H9 (cell line): Measurements from ENCODE around the gene DNAJC10. TPM values are rescaled to one million over a fixed set of nuclear protein-coding genes. Genes with fewer than 3 reads are reported as not detected.

Source experiments
- DNase-seq: peaks from one replicate; pipeline ENCODE4 v3.0.0-alpha.2; 2017
- H2AFZ ChIP-seq: one replicate; pipeline ENCODE4 v1.6.1; 2013; ENCODE audit warnings: mild to moderate bottlenecking, low read length, control low read depth, moderate library complexity
- H2AK5ac ChIP-seq: 2 replicates; pipeline ENCODE4 v1.6.1; 2013; ENCODE audit warnings: low read length, control low read depth, mixed read lengths; ENCODE audit not compliant: insufficient read length
- H2BK120ac ChIP-seq: one replicate; pipeline ENCODE4 v1.6.1; 2013; ENCODE audit warnings: low read depth, mild to moderate bottlenecking, low read length, control low read depth, inconsistent platforms; ENCODE audit not compliant: poor library complexity, severe bottlenecking
- H2BK12ac ChIP-seq: 2 replicates; pipeline ENCODE4 v1.6.1; 2013; ENCODE audit warnings: low read length, control low read depth, mixed read lengths, low read depth; ENCODE audit not compliant: insufficient read length
- H2BK15ac ChIP-seq: 2 replicates; pipeline ENCODE4 v1.6.1; 2013; ENCODE audit warnings: low read depth, low read length, control low read depth
- H2BK20ac ChIP-seq: one replicate; pipeline ENCODE4 v1.6.1; 2013; ENCODE audit warnings: low read depth, mild to moderate bottlenecking, low read length, control low read depth, inconsistent platforms; ENCODE audit not compliant: poor library complexity, severe bottlenecking
- H2BK5ac ChIP-seq: 2 replicates; pipeline ENCODE4 v1.6.1; 2013; ENCODE audit warnings: low read length, control low read depth, mixed read lengths; ENCODE audit not compliant: insufficient read length
- H3K14ac ChIP-seq: 2 replicates; pipeline ENCODE4 v1.6.1; 2013; ENCODE audit warnings: low read length, control low read depth; ENCODE audit not compliant: insufficient read depth
- H3K18ac ChIP-seq: 2 replicates; pipeline ENCODE4 v1.6.1; 2013; ENCODE audit warnings: low read depth, mild to moderate bottlenecking, mixed read lengths, low read length, control low read depth; ENCODE audit not compliant: insufficient read length
- H3K23ac ChIP-seq: 2 replicates; pipeline ENCODE4 v1.6.1; 2013; ENCODE audit warnings: low read length, control low read depth, mixed read lengths, low read depth; ENCODE audit not compliant: insufficient read length
- H3K23me2 ChIP-seq: 2 replicates; pipeline ENCODE4 v1.6.1; 2013; ENCODE audit warnings: low read depth, mild to moderate bottlenecking, mixed read lengths, low read length, control low read depth; ENCODE audit not compliant: insufficient read length, poor library complexity, severe bottlenecking
- H3K27ac ChIP-seq: 2 replicates; pipeline ENCODE4 v1.5.1; 2013; ENCODE audit warnings: low read length, control low read depth, mixed read lengths, low read depth; ENCODE audit not compliant: insufficient read length
- H3K27me3 ChIP-seq: 2 replicates; pipeline ENCODE4 v1.6.1; 2013; ENCODE audit warnings: low read length, control low read depth, inconsistent platforms; ENCODE audit not compliant: insufficient read depth
- H3K4ac ChIP-seq: 2 replicates; pipeline ENCODE4 v1.6.1; 2013; ENCODE audit warnings: low read depth, mild to moderate bottlenecking, control low read depth, inconsistent platforms, low read length, moderate library complexity
- H3K4me1 ChIP-seq: 2 replicates; pipeline ENCODE4 v1.6.1; 2013; ENCODE audit warnings: low read length, control low read depth, inconsistent platforms; ENCODE audit not compliant: insufficient read depth
- H3K4me2 ChIP-seq: 2 replicates; pipeline ENCODE4 v1.6.1; 2013; ENCODE audit warnings: low read length, control low read depth, mixed read lengths; ENCODE audit not compliant: insufficient read length, insufficient read depth
- H3K56ac ChIP-seq: 2 replicates; pipeline ENCODE4 v1.6.1; 2013; ENCODE audit warnings: low read depth, mild to moderate bottlenecking, mixed read lengths, low read length, control low read depth; ENCODE audit not compliant: insufficient read length
- H3K79me1 ChIP-seq: 2 replicates; pipeline ENCODE4 v1.6.1; 2013; ENCODE audit warnings: low read depth, mild to moderate bottlenecking, moderate library complexity, low read length, control low read depth, inconsistent platforms; ENCODE audit not compliant: insufficient read depth, poor library complexity, severe bottlenecking
- H3K79me2 ChIP-seq: 2 replicates; pipeline ENCODE4 v1.6.1; 2013; ENCODE audit warnings: low read length, control low read depth, inconsistent platforms; ENCODE audit not compliant: insufficient read depth
- H3K9ac ChIP-seq: 2 replicates; pipeline ENCODE4 v1.6.1; 2013; ENCODE audit warnings: low read length, control low read depth, mixed read lengths; ENCODE audit not compliant: insufficient read length; ENCODE audit errors: extremely low read depth
- H3K9me3 ChIP-seq: one replicate; pipeline ENCODE4 v1.6.1; 2013; ENCODE audit warnings: low read depth, low read length, inconsistent platforms; ENCODE audit not compliant: control insufficient read depth
- H3T11ph ChIP-seq: one replicate; pipeline ENCODE4 v1.6.1; 2013; ENCODE audit warnings: mild to moderate bottlenecking, low read length, control low read depth, inconsistent platforms
- H4K20me1 ChIP-seq: one replicate; pipeline ENCODE4 v1.6.1; 2013; ENCODE audit not compliant: control insufficient read depth, insufficient read length, insufficient read depth
- H4K5ac ChIP-seq: 2 replicates; pipeline ENCODE4 v1.6.1; 2013; ENCODE audit warnings: low read depth, mild to moderate bottlenecking, mixed read lengths, low read length, control low read depth; ENCODE audit not compliant: insufficient read length
- H4K8ac ChIP-seq: replicated peaks from 2 replicates; pipeline ENCODE4 v1.6.1; 2013; ENCODE audit warnings: low read length, control low read depth, mixed read lengths, low read depth; ENCODE audit not compliant: insufficient read length
- H4K91ac ChIP-seq: 2 replicates; pipeline ENCODE4 v1.6.1; 2013; ENCODE audit warnings: low read depth, mild to moderate bottlenecking, moderate library complexity, mixed read lengths, low read length, control low read depth; ENCODE audit not compliant: insufficient read length
- H3K27ac Mint-ChIP-seq, 3 experiments: 2 replicates in 2 of 3; 3 replicates in 1 of 3; pipeline ENCODE4 v1.8.0; 2020 to 2021; ENCODE audit warnings: mixed read lengths in 3 of 3, mild to moderate bottlenecking in 1 of 3, moderate library complexity in 1 of 3
- H3K27me3 Mint-ChIP-seq: 2 replicates; pipeline ENCODE4 v1.8.0; 2021; ENCODE audit warnings: low read depth, mild to moderate bottlenecking, moderate library complexity, mixed read lengths
- H3K36me3 Mint-ChIP-seq, 3 experiments: 2 replicates in 2 of 3; 3 replicates in 1 of 3; pipeline ENCODE4 v1.8.0; 2020 to 2021; ENCODE audit warnings: low read depth in 3 of 3, mixed read lengths in 3 of 3; ENCODE audit not compliant: insufficient read depth in 1 of 3
- H3K4me1 Mint-ChIP-seq, 2 experiments: 2 replicates each; pipeline ENCODE4 v1.8.0; 2020; ENCODE audit warnings: mixed read lengths in 2 of 2
- H3K4me3 Mint-ChIP-seq, 2 experiments: 2 replicates in 1 of 2; 3 replicates in 1 of 2; pipeline ENCODE4 v1.8.0; 2020 to 2021; ENCODE audit warnings: mild to moderate bottlenecking in 2 of 2, mixed read lengths in 2 of 2, moderate library complexity in 1 of 2
- H3K9me3 Mint-ChIP-seq, 2 experiments: 2 replicates in 1 of 2; 3 replicates in 1 of 2; pipeline ENCODE4 v1.8.0; 2020; ENCODE audit warnings: mild to moderate bottlenecking in 2 of 2, mixed read lengths in 2 of 2, moderate library complexity in 1 of 2
- WGBS: extraction: QIAGEN DNeasy Blood & Tissue Kit; methylation state at CpG from one replicate; pipeline ENCODE4 v1.1.7; 2013; ENCODE audit warnings: missing lambda C conversion rate, low lambda C conversion rate, mixed read lengths; ENCODE audit not compliant: insufficient read length; ENCODE audit errors: extremely low coverage; 5-methylcytosine and 5-hydroxymethylcytosine counted together
- total RNA-seq: library from RNA; stranded (reverse); gene quantifications from 2 replicates; pipeline ENCODE4 v1.2.1, GENCODE V29; 2021
- TF ChIP-seq, protein P1 (sequence below): fragments of 200-600 bp; sonication (generic); conservative IDR thresholded peaks from 3 replicates; pipeline ENCODE4 v1.8.0; 2021; ENCODE audit warnings: antibody characterized with exemption, mild to moderate bottlenecking

Gene DNAJC10
- total RNA-seq, 1 experiment from 2014 or later = 129 TPM

DNA sequence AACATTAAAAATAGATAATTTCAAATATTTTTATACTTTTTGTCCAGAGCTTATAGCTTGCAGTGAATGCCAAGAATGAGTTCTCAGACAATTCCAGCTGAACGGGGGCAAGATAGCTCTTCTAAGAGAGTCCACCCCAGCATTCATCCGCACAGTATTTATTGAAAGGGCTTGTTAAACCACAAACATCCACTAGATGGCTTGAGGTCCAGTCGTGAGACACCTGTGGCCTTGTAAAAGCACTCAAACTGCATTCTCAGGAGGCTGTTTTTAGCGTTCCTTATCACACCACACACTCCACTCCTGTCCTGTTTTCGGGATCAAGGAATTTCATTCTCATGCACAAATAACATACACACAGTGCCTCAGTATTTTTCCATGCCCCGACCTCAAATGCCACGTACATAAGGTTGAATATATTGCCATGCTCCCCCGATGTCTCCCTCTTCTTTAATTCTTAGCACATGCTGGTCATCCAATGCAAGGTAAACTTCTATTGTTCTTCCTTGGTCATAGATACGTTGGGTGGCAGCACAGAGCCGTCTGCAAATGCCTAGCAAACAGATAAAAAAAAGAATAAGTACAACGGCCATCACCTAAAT lies 47.4 kb downstream of the DNAJC10 start:
- DNase-seq = peak; percentile 36

More for the DNA sequence above, 47.4 kb downstream of the DNAJC10 start:
- Histone ChIP-seq H3K23ac (no peak overlapping the region), H3K4me1 (no peaks in the 10 kb centered on the region), H3K14ac (no peak overlapping the region), H3K9ac (no peak overlapping the region), H3T11ph (no peak overlapping the region), H2BK12ac (no peak overlapping the region), H3K23me2 (no peaks in the 10 kb centered on the region), H4K8ac (no peak overlapping the region), H3K4me2 (no peak overlapping the region), H3K27me3 (no peaks in the 10 kb centered on the region), H2BK5ac (no peak overlapping the region), H4K91ac (no peak overlapping the region), H3K79me1 (no peaks in the 10 kb centered on the region), H3K27ac (no peak overlapping the region), H2BK20ac (no peak overlapping the region), H2BK120ac (no peak overlapping the region), H2AK5ac (no peak overlapping the region), H4K20me1 (no peaks in the 10 kb centered on the region), H2BK15ac (no peak overlapping the region), H3K18ac (no peak overlapping the region), H2AFZ (no peak overlapping the region), H3K56ac (no peak overlapping the region), H3K79me2 (no peaks in the 10 kb centered on the region), H3K9me3 (no peaks in the 10 kb centered on the region), H3K4ac (no peak overlapping the region), H4K5ac (no peak overlapping the region)
- peaks cover 2 to 3% of the 10 kb centered on the region in 2 experiments; a peak in 1 of 4 replicates for H3K4me1 Mint-ChIP-seq
- peaks cover 0 to 2% of the 10 kb centered on the region in 2 experiments; a peak in 1 of 5 replicates for H3K9me3 Mint-ChIP-seq
- H3K27me3 Mint-ChIP-seq = no peaks in the 10 kb centered on the region
- WGBS = no CpG with 5 or more reads among the region's 11 CpGs
- no peak overlapping the region; a peak in 1 of 7 replicates for H3K27ac Mint-ChIP-seq
- TF ChIP-seq, protein P1, sequence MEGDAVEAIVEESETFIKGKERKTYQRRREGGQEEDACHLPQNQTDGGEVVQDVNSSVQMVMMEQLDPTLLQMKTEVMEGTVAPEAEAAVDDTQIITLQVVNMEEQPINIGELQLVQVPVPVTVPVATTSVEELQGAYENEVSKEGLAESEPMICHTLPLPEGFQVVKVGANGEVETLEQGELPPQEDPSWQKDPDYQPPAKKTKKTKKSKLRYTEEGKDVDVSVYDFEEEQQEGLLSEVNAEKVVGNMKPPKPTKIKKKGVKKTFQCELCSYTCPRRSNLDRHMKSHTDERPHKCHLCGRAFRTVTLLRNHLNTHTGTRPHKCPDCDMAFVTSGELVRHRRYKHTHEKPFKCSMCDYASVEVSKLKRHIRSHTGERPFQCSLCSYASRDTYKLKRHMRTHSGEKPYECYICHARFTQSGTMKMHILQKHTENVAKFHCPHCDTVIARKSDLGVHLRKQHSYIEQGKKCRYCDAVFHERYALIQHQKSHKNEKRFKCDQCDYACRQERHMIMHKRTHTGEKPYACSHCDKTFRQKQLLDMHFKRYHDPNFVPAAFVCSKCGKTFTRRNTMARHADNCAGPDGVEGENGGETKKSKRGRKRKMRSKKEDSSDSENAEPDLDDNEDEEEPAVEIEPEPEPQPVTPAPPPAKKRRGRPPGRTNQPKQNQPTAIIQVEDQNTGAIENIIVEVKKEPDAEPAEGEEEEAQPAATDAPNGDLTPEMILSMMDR = peak; percentile 69
- no peak overlapping the region for H3K4me3 Mint-ChIP-seq
- peaks cover 10 to 66% (median 46%) of the 10 kb centered on the region in 3 experiments for H3K36me3 Mint-ChIP-seq
